GM18909 (cell line): Measurements from ENCODE around the gene RASD1.

ENCODE experiments used
- ATAC-seq: cut with Tn5 transposase; IDR thresholded peaks from one replicate; pipeline ENCODE4 v1.9.1; 2021; ENCODE audit warnings: mild to moderate bottlenecking; ENCODE audit not compliant: unreplicated experiment, poor library complexity

The RASD1 gene

DNA sequence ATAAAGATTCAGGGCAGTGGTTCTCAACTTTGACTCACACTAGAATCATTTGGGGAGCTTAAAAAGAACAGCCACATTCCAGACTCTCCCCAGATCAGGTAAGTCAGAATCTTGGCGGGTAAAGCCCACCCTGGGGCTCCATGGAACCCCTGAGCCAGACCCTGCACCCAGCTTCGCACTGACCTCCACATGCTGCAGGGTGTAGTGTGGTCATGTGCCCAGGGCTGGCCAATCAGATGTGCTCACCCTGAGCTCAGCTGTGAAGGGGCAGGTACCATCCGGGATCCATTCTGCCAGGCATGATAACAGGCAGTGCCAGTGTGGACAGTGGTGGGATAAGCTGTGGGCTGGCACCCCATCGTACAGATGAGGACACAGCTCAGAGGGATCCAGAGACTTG is 47.5 kb downstream of the RASD1 start:
- ATAC-seq = no peak

DNA sequence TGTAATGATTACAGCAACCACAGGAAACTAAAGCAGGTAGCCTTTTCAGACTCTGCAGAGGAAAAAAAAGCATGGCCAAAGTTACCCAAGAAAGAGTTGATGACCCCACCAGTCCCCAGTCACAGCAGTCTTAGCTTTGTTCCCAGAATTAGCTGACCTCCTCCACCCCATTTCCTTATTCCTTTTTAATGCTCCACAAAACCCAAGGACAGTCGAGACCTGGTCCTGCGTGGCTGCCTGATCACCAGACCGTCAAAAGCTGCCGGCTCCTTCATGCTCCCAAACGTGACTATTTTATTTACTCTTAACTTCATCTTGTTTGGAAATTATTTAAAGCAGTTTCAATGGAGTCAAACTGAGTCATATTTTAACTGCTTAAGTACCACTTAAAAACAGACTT is 48.1 kb downstream of the RASD1 start:
- ATAC-seq = no peak

DNA sequence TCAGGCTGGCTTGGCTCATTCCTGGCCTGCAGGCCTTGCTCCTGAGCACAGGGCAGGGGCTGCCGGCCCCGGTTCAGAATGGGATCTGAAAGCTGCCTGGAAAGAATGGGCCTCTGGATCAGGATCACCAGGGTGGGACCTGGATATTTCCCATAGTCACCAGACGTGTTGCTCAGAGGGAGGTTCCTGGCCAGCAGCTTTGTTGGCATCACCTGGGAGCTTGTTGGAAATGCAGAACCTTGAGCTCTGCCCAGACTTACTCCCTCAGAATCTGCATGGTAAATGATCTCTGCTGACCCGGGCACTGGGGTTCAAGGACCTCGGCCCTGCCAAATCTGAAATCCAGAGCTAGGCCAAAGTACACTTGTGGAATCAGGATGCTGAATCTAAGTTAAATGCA is 48.9 kb downstream of the RASD1 start:
- ATAC-seq = no peak

DNA sequence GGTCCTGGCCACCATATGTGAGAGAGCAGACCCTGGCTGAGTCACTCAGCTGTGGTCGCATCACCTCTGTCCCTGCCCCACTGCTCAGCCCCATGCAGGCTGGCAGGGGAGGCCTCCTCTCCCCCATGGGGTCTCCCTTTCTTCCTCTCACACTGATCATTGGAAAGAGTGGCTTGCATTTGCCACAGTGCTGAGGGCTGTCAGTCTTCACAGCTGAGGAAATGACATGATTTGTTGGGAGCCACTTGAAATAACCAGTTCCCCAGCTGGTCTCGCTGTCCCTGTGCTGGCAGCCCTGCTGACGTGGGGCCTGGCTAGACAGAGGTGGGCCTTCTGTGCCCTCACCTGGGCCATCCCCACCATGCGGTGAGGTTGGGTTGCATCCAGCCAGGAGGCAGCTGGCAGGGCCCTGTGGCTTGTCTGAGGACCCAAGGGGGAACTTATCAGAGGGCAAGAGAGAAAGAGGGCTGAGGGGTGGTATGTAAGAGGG is 49.5 kb downstream of the RASD1 start:
- ATAC-seq = no peak

DNA sequence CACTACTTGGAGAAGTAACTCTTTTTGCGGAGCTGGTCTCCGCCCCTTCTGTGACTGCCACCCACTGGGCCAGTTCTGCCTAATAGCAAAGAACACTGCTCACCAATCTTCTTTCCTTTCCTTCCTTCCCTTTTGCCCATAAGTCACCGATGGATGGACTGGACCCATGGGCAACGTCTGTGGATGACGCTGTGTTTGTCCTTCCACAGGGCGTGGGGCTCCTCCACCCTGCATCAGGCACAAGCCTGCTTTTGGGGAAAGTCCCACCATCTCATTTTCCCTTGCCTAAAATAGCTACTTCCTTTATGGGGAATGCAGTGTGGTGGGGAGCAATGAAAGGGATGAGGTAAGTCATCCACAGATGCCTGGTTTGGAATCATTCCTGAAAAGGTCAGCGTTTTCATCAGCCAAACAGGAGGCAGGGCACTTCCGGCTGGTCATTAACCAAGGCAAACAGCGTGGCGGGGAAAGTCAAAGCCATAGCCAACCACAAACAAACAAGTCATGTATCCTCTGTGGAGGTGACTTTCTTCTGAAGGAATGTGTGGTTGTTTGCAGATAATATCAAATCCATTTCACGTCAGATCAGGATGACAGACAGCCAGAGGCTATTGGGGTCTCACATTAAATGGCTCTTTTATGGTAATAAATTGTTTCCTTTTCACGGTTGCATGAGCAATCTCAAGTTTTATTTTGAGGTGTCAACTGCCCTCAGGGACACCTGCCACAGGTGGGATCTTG is 50.1 kb downstream of the RASD1 start:
- ATAC-seq = no peak

DNA sequence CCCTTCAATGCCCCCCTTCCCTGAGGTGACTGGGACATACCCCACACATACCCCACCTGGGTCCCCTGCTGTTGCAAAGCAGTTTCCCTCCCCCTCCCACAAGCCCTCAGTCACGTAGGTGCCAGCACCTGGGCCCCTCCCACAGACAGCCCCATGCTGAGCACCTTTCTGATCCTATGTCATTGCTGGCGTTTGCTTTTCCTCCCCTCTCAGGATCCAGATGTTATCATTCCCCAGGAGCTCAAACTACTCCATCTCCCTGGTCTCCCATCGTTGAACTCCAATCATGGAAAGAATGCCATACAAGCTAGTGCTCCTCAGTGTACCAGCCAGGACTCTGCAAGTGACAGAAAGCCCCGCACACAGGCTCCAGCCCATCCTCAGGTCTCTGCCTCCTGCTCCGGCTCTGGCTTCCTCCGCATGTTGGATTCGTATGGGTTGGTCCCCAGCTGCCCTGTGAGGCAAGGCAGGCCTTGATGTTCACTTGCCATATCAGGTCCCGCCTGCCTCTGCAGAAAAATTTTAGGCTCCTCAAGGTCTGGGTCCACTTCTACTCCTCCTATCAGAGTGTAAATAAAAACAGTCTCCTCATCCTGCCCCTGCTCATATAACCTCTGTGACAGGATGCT is 50.8 kb downstream of the RASD1 start:
- ATAC-seq = no peak
